Muscle of leg (tissue), 11 donors: ENCODE data around the gene DBT. TPM values are rescaled to one million over a fixed set of nuclear protein-coding genes. Genes with fewer than 3 reads are reported as not detected.
"Not testable (repeated sequence)": the region's sequence is repeated elsewhere in the genome, so short reads cannot be mapped to it uniquely, and the experiment has no call there.

Source experiments
- DNase-seq: peaks from one replicate; pipeline ENCODE4 v3.0.0; 2013
- H3K27ac ChIP-seq: one replicate; pipeline ENCODE4 v1.5.1; 2013; ENCODE audit warnings: mild to moderate bottlenecking, low read length, control low read depth
- H3K27me3 ChIP-seq: one replicate; pipeline ENCODE4 v1.6.1; 2013; ENCODE audit warnings: low read length; ENCODE audit not compliant: control insufficient read depth, insufficient read depth
- H3K36me3 ChIP-seq: one replicate; pipeline ENCODE4 v1.6.1; 2013; ENCODE audit warnings: low read length; ENCODE audit not compliant: control insufficient read depth, insufficient read depth
- H3K4me1 ChIP-seq: one replicate; pipeline ENCODE4 v1.6.1; 2013; ENCODE audit warnings: low read length; ENCODE audit not compliant: control insufficient read depth, insufficient read depth
- H3K4me3 ChIP-seq: one replicate; pipeline ENCODE4 v1.5.1; 2013; ENCODE audit warnings: low read length, control low read depth
- H3K9me3 ChIP-seq: replicated peaks from 2 replicates; pipeline ENCODE4 v1.6.1; 2013; ENCODE audit warnings: low read depth, low read length; ENCODE audit not compliant: control insufficient read depth
- WGBS: methylation state at CpG from one replicate; pipeline ENCODE4 v1.1.5; 2013; ENCODE audit warnings: missing lambda C conversion rate; ENCODE audit not compliant: insufficient coverage; 5-methylcytosine and 5-hydroxymethylcytosine counted together
- polyA plus RNA-seq, 8 donors: library from polyadenylated mRNA; unstranded; fragments of 120-200 nt; gene quantifications; one replicate each; pipeline versions ENCODE4 v1.2.1 to v1.2.3, GENCODE V29; 2013; ENCODE audit warnings: inconsistent platforms in 1 of 8, low replicate concordance in 1 of 8; ENCODE audit not compliant: insufficient read length in 8 of 8, insufficient read depth in 1 of 8
- total RNA-seq: library from RNA; stranded (reverse); fragments of 120-200 nt; gene quantifications from one replicate; pipeline ENCODE4 v1.2.4, GENCODE V29; 2013

Gene DBT
- total and polyA plus RNA-seq, 9 donors: 5.8 to 10.9 (median 9.0) TPM

- peaks cover 10% of the 10 kb centered on the region for H3K36me3 ChIP-seq
- H3K4me3 ChIP-seq: no peak overlapping the region
- H3K27ac ChIP-seq: no peak overlapping the region
These were observed 43.3 kb downstream of the DBT start for GRCh38 chr1:100206301-100206700.

GRCh38 chr1:100205593-100205992, 44.0 kb downstream of the DBT start:
- H3K9me3 ChIP-seq, H3K27ac ChIP-seq, H3K27me3 ChIP-seq, H3K4me3 ChIP-seq, H3K4me1 ChIP-seq, DNase-seq: not testable (repeated sequence)
- no CpG with 5 or more reads among the region's 2 CpGs for WGBS
- peaks cover 14% of the 10 kb centered on the region for H3K36me3 ChIP-seq

More at GRCh38 chr1:100206301-100206700, 43.3 kb downstream of the DBT start:
- Histone ChIP-seq H3K9me3 (peaks cover 2% of the 10 kb centered on the region), H3K27me3 (no peaks in the 10 kb centered on the region), H3K4me1 (no peaks in the 10 kb centered on the region)
- no peak for DNase-seq
- 83% methylated on average over 1 of the region's 2 CpGs for WGBS

GRCh38 chr1:100205103-100205502, 44.5 kb downstream of the DBT start:
- DNase-seq, H3K27ac ChIP-seq, H3K9me3 ChIP-seq, H3K27me3 ChIP-seq, H3K4me3 ChIP-seq, H3K4me1 ChIP-seq: not testable (repeated sequence)
- no CpG with 5 or more reads among the region's 2 CpGs for WGBS
- peaks cover 19% of the 10 kb centered on the region for H3K36me3 ChIP-seq

- H3K27ac ChIP-seq, DNase-seq, H3K4me1 ChIP-seq, H3K27me3 ChIP-seq, H3K9me3 ChIP-seq, H3K4me3 ChIP-seq: not testable (repeated sequence)
- WGBS: no CpG with 5 or more reads among the region's 2 CpGs
- peaks cover 22% of the 10 kb centered on the region for H3K36me3 ChIP-seq
These were observed 46.9 kb downstream of the DBT start for GRCh38 chr1:100202703-100203102.

GRCh38 chr1:100200060-100200459, 49.6 kb downstream of the DBT start:
- 38% methylated on average over 2 of the region's 6 CpGs for WGBS
- not testable (repeated sequence) for DNase-seq, H3K27me3 ChIP-seq, H3K9me3 ChIP-seq, H3K4me3 ChIP-seq, H3K4me1 ChIP-seq, H3K27ac ChIP-seq
- peaks cover 24% of the 10 kb centered on the region for H3K36me3 ChIP-seq

- Histone ChIP-seq H3K4me1 (no peaks in the 10 kb centered on the region), H3K27ac (no peak overlapping the region), H3K36me3 (peaks cover 24% of the 10 kb centered on the region), H3K4me3 (no peak overlapping the region), H3K9me3 (no peaks in the 10 kb centered on the region), H3K27me3 (no peaks in the 10 kb centered on the region)
- 100% methylated on average over 1 of the region's 1 CpG for WGBS
- DNase-seq: no peak
These were observed 51.0 kb downstream of the DBT start for GRCh38 chr1:100198596-100198995.

GRCh38 chr1:100188617-100189016, 61.0 kb downstream of the DBT start:
- Histone ChIP-seq H3K4me3 (no peak overlapping the region), H3K4me1 (peaks cover 7% of the 10 kb centered on the region), H3K9me3 (peaks cover 2% of the 10 kb centered on the region), H3K27ac (peak overlapping the region; percentile 80), H3K27me3 (no peaks in the 10 kb centered on the region), H3K36me3 (peaks cover 3% of the 10 kb centered on the region)
- DNase-seq: peak; percentile 82
- WGBS: 94% methylated on average over 2 of the region's 3 CpGs

GRCh38 chr1:100187912-100188311, 61.7 kb downstream of the DBT start:
- no CpG with 5 or more reads among the region's 3 CpGs for WGBS
- H3K4me1 ChIP-seq: peaks cover 7% of the 10 kb centered on the region
- H3K9me3 ChIP-seq: peaks cover 5% of the 10 kb centered on the region
- H3K4me3 ChIP-seq: no peak overlapping the region
- DNase-seq: peak; percentile 43
- H3K27ac ChIP-seq: peak overlapping the region; percentile 80
- peaks cover 2% of the 10 kb centered on the region for H3K36me3 ChIP-seq
- H3K27me3 ChIP-seq: no peaks in the 10 kb centered on the region

GRCh38 chr1:100184536-100184935, 65.1 kb downstream of the DBT start:
- Histone ChIP-seq H3K4me3 (no peak overlapping the region), H3K4me1 (peaks cover 7% of the 10 kb centered on the region), H3K27me3 (no peaks in the 10 kb centered on the region), H3K27ac (no peak overlapping the region), H3K36me3 (no peaks in the 10 kb centered on the region), H3K9me3 (peaks cover 5% of the 10 kb centered on the region)
- no peak for DNase-seq
- WGBS: no CpG with 5 or more reads among the region's 1 CpG

- Histone ChIP-seq H3K27ac (no peak overlapping the region), H3K27me3 (no peaks in the 10 kb centered on the region), H3K4me1 (no peaks in the 10 kb centered on the region), H3K9me3 (peaks cover 5% of the 10 kb centered on the region), H3K4me3 (no peak overlapping the region), H3K36me3 (no peaks in the 10 kb centered on the region)
- 86% methylated on average over 1 of the region's 4 CpGs for WGBS
- no peak for DNase-seq
These were observed 66.3 kb downstream of the DBT start for GRCh38 chr1:100183370-100183769.

GRCh38 chr1:100178091-100178490, 71.5 kb downstream of the DBT start, which contains the start of gene LRRC39:
LRRC39 (minus strand) TSS chr1:100178256; CDS start chr1:100168516, 9,740 bp downstream.
- H3K36me3 ChIP-seq: no peaks in the 10 kb centered on the region
- peak; percentile 63 for DNase-seq
- no peaks in the 10 kb centered on the region for H3K27me3 ChIP-seq
- H3K4me3 ChIP-seq: peak within 1 kb of the TSS; percentile 39
- WGBS: no CpG with 5 or more reads among the region's 5 CpGs
- H3K27ac ChIP-seq: peak within 1 kb of the TSS; percentile 70
- no peaks in the 10 kb centered on the region for H3K9me3 ChIP-seq
- no peaks in the 10 kb centered on the region for H3K4me1 ChIP-seq
